HepG2 (cell line): Measurements from ENCODE around the gene HEXD. TPM values are rescaled to one million over a fixed set of nuclear protein-coding genes. Genes with fewer than 3 reads are reported as not detected.
A peak's percentile ranks its signal among the peaks of the same experiment; 100 is the strongest.

Experiments
- CBX2 ChIP-seq, 2 experiments: fragments of 200-600 bp in 1 of 2; sonication (generic); formaldehyde crosslinking in 1 of 2; IDR thresholded peaks; 2 replicates each; pipeline versions ENCODE4 v1.7.0 to v1.8.1; 2018 to 2022; ENCODE audit warnings: low read depth in 2 of 2, low read length in 1 of 2, mild to moderate bottlenecking in 1 of 2, missing genetic modification reagents in 1 of 2
- CERS6 ChIP-seq: sonication (generic); formaldehyde crosslinking; IDR thresholded peaks from 2 replicates; pipeline ENCODE4 v1.5.0; 2020; ENCODE audit warnings: missing genetic modification reagents
- HNRNPK ChIP-seq: fragments of 200-400 bp; formaldehyde crosslinking; IDR thresholded peaks from 2 replicates; pipeline ENCODE4 v1.6.1; 2018; ENCODE audit warnings: low read length, low read depth, moderate library complexity, mild to moderate bottlenecking; ENCODE audit not compliant: poor library complexity, severe bottlenecking
- PHF8 ChIP-seq: sonication (generic); formaldehyde crosslinking; IDR thresholded peaks from 2 replicates; pipeline ENCODE4 v1.5.0; 2020; ENCODE audit warnings: missing genetic modification reagents
- RNF219 ChIP-seq: sonication (generic); formaldehyde crosslinking; IDR thresholded peaks from 2 replicates; pipeline ENCODE4 v1.5.0; 2020; ENCODE audit warnings: mild to moderate bottlenecking, missing genetic modification reagents
- SKIL ChIP-seq: sonication (generic); formaldehyde crosslinking; IDR thresholded peaks from 2 replicates; pipeline ENCODE4 v1.8.0; 2022; ENCODE audit warnings: missing genetic modification reagents, mild to moderate bottlenecking, moderate library complexity, borderline replicate concordance
- SOX13 ChIP-seq, 3 experiments: fragments of 450-650 bp in 1 of 3; sonication (generic) in 1 of 3; formaldehyde crosslinking in 1 of 3; IDR thresholded peaks in 2 of 3; conservative IDR thresholded peaks in 1 of 3; 2 replicates each; pipeline versions ENCODE4 v1.5.0 to v1.6.1; 2016 to 2020; ENCODE audit warnings: antibody characterized with exemption in 1 of 3, mild to moderate bottlenecking in 1 of 3, missing compliant biosample characterization in 1 of 3, missing genetic modification reagents in 1 of 3, moderate library complexity in 1 of 3
- TAF15 ChIP-seq: fragments of 200-400 bp; formaldehyde crosslinking; IDR thresholded peaks from one replicate; pipeline ENCODE4 v1.6.1; 2018; ENCODE audit warnings: mild to moderate bottlenecking, low read depth, low read length; ENCODE audit not compliant: poor library complexity, severe bottlenecking
- ZNF225 ChIP-seq: sonication (generic); formaldehyde crosslinking; IDR thresholded peaks from 2 replicates; pipeline ENCODE4 v1.4.0; 2020; ENCODE audit warnings: mild to moderate bottlenecking, missing genetic modification reagents
- ZNF232 ChIP-seq: sonication (generic); formaldehyde crosslinking; IDR thresholded peaks from 2 replicates; pipeline ENCODE4 v1.4.0; 2020; ENCODE audit warnings: missing genetic modification reagents, borderline replicate concordance
- ZNF589 ChIP-seq: sonication (generic); formaldehyde crosslinking; conservative IDR thresholded peaks from 2 replicates; pipeline ENCODE4 v1.8.0; 2022; ENCODE audit warnings: mild to moderate bottlenecking, moderate library complexity, missing genetic modification reagents
- ZNF790 ChIP-seq: sonication (generic); formaldehyde crosslinking; IDR thresholded peaks from 2 replicates; pipeline ENCODE4 v1.8.0; 2022; ENCODE audit warnings: missing genetic modification reagents, mild to moderate bottlenecking, borderline replicate concordance
- polyA plus RNA-seq, 8 experiments: library from polyadenylated mRNA; depleted of rRNA in 3 of 8; stranded (reverse) in 7 of 8; unstranded in 1 of 8; fragments of >200 nt; fragmentation: Illumina TruSeq in 4 of 8; extraction: Trizol in 4 of 8; gene quantifications; 2 replicates each; pipeline versions ENCODE4 v1.2.1 to v1.2.3, GENCODE V29; 2011 to 2016; ENCODE audit warnings: low read depth in 4 of 8, missing spikeins in 1 of 8, mixed read lengths in 1 of 8; ENCODE audit not compliant: insufficient read depth in 1 of 8
- total RNA-seq, 5 experiments: library from RNA; depleted of rRNA; stranded (reverse); fragments of >200 nt; fragmentation: Illumina TruSeq; extraction: Trizol; gene quantifications; 2 replicates each; pipeline ENCODE4 v1.2.3, GENCODE V29; 2016; ENCODE audit warnings: low read depth in 1 of 5
- TF ChIP-seq, protein P1 (sequence below): sonication (generic); formaldehyde crosslinking; IDR thresholded peaks from 2 replicates; pipeline ENCODE4 v1.8.0; 2022; ENCODE audit warnings: missing genetic modification reagents, mild to moderate bottlenecking, inconsistent platforms, borderline replicate concordance
- TF ChIP-seq, protein P2 (sequence below): sonication (generic); formaldehyde crosslinking; IDR thresholded peaks from 2 replicates; pipeline ENCODE4 v1.4.0; 2020; ENCODE audit warnings: mild to moderate bottlenecking, missing genetic modification reagents

The HEXD gene
- total and polyA plus RNA-seq, 2 of the 13 experiments (the other 11 are each of a cell fraction or from before 2014, with no cell fraction given), result 22.3 to 41.8 TPM

- no peak for TF ChIP-seq CBX2 (IDR thresholded peaks at IDR 0.05; ENCODE audit: low read depth, low read length)
- TF ChIP-seq CBX2 (CRISPR knock-in tag; IDR thresholded peaks at IDR 0.05; ENCODE audit: low read depth), result no peak
- 0 out of 2 replicates have a peak, but pooled peaks have one; percentile 21 for TF ChIP-seq SKIL
- TF ChIP-seq CERS6 (CRISPR knock-in tag), result no peak
- TF ChIP-seq, protein P1, sequence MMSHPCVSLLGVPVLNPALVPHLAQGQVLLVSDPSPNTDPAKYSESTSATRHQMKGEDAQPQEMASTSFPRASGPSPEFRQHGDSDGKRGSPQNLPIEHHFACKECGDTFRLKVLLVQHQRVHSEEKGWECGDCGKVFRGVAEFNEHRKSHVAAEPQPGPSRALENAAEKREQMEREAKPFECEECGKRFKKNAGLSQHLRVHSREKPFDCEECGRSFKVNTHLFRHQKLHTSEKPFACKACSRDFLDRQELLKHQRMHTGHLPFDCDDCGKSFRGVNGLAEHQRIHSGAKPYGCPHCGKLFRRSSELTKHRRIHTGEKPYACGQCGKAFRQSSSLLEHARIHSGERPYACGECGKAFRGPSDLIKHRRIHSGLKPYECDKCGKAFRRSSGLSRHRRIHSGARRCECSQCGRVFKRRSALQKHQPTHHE (CRISPR knock-in tag), result peak; percentile 49; the same call in 1 of the 2 replicates
- TF ChIP-seq, protein P2, sequence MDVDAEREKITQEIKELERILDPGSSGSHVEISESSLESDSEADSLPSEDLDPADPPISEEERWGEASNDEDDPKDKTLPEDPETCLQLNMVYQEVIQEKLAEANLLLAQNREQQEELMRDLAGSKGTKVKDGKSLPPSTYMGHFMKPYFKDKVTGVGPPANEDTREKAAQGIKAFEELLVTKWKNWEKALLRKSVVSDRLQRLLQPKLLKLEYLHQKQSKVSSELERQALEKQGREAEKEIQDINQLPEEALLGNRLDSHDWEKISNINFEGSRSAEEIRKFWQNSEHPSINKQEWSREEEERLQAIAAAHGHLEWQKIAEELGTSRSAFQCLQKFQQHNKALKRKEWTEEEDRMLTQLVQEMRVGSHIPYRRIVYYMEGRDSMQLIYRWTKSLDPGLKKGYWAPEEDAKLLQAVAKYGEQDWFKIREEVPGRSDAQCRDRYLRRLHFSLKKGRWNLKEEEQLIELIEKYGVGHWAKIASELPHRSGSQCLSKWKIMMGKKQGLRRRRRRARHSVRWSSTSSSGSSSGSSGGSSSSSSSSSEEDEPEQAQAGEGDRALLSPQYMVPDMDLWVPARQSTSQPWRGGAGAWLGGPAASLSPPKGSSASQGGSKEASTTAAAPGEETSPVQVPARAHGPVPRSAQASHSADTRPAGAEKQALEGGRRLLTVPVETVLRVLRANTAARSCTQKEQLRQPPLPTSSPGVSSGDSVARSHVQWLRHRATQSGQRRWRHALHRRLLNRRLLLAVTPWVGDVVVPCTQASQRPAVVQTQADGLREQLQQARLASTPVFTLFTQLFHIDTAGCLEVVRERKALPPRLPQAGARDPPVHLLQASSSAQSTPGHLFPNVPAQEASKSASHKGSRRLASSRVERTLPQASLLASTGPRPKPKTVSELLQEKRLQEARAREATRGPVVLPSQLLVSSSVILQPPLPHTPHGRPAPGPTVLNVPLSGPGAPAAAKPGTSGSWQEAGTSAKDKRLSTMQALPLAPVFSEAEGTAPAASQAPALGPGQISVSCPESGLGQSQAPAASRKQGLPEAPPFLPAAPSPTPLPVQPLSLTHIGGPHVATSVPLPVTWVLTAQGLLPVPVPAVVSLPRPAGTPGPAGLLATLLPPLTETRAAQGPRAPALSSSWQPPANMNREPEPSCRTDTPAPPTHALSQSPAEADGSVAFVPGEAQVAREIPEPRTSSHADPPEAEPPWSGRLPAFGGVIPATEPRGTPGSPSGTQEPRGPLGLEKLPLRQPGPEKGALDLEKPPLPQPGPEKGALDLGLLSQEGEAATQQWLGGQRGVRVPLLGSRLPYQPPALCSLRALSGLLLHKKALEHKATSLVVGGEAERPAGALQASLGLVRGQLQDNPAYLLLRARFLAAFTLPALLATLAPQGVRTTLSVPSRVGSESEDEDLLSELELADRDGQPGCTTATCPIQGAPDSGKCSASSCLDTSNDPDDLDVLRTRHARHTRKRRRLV (CRISPR knock-in tag), result no peak
- peak; percentile 56 for TF ChIP-seq TAF15
- no peak for TF ChIP-seq RNF219 (CRISPR knock-in tag)
- peak; percentile 84; the same call in 1 of the 2 replicates for TF ChIP-seq ZNF225 (CRISPR knock-in tag)
- TF ChIP-seq HNRNPK, result no peak
- TF ChIP-seq SOX13 (IDR thresholded peaks at IDR 0.05), result no peak
- peak in 1 of 2 experiments; percentile 10; a peak in 1 of 4 replicates for TF ChIP-seq SOX13 (CRISPR knock-in tag; conservative IDR thresholded peaks at IDR 0.05 in 1 of 2, IDR thresholded peaks at IDR 0.05 in 1 of 2)
- peak; percentile 84 for TF ChIP-seq PHF8 (CRISPR knock-in tag)
- no peak; the same call in 1 of the 2 replicates for TF ChIP-seq ZNF790 (CRISPR knock-in tag)
- peak; percentile 68; the same call in 1 of the 2 replicates for TF ChIP-seq ZNF232 (CRISPR knock-in tag)
- TF ChIP-seq ZNF589 (CRISPR knock-in tag), result no peak; the same call in 1 of the 2 replicates
Measured at GRCh38 chr17:82450357-82451106, 32.4 kb downstream of the HEXD start, which contains the start of gene CYBC1 (continued).
